ENCODE data around the gene PIGM. TPM values are rescaled to one million over a fixed set of nuclear protein-coding genes. Genes with fewer than 3 reads are reported as not detected.

The PIGM gene
- total RNA-seq, 1 experiment from 2014 or later = 4.4 TPM

- ATAC-seq (no peak), DNase-seq (ENCODE audit: low spot score) (no peak)
- no peak overlapping the region for H3K27ac Mint-ChIP-seq
- no peak overlapping the region for H3K4me3 Mint-ChIP-seq
- CTCF ChIA-PET = interaction anchor here (0.9 kb wide), 1 partner anchor 25 kb away, joined by 6 read pairs; no protein-coding TSS in a partner anchor
- TF ChIP-seq RORB (CRISPR knock-in tag; IDR thresholded peaks at IDR 0.05) = no peak
- no peak for TF ChIP-seq ESRRA (CRISPR knock-in tag; IDR thresholded peaks at IDR 0.05; ENCODE audit: borderline replicate concordance)
- no peak for TF ChIP-seq ZNF263 (CRISPR knock-in tag; IDR thresholded peaks at IDR 0.05; ENCODE audit: low read depth)
- H3K27me3 Mint-ChIP-seq (ENCODE audit: low read depth) = peaks cover 6% of the 10 kb centered on the region; the same call in 1 of the 2 replicates
- H3K36me3 Mint-ChIP-seq = no peaks in the 10 kb centered on the region
- no peaks in the 10 kb centered on the region for H3K9me3 Mint-ChIP-seq
- POLR2A ChIA-PET = no interaction called here
- H3K4me1 Mint-ChIP-seq = no peaks in the 10 kb centered on the region; the same call in 1 of the 2 replicates
Observed at GRCh38 chr1:159982280-159982679, 49.5 kb downstream of the PIGM start.

DNA sequence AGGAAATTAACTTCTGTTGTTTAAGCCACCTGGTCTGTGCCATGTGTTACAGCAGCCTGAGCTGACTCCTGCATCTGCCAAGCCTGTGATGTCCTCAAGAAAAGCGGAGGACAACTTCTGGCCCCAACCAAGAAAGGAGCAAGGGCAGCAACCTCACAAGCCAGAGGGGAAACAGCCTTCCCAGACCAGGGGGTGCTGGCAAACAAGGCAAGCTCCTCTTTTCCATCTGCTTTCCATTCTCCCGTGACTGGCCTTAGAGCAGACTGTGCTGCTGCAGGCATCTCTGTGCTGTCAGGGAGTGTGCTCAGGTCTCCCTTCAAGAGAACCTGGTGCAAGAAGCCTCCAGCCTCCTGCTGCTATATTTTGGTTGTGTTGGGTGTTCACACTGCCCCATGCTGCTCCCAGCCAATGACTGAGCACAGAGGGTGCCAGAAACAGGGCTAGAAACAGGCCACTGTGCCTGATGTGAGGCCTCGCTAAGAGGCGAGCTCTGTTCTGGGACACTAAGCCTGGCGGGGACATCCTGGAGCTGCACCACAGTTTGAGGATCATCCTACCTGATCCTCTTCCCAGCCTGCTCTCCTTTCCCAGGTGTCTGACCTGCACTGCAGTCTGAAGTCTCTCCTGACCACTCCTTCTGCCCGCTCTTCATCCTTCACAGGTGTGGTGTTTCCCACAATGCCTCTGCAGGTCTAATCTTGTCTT is 50.3 kb downstream of the PIGM start:
- ChIA-PET POLR2A (interaction anchor here (0.6 kb wide), 1 partner anchor 381 kb away, joined by 3 read pairs; no protein-coding TSS in a partner anchor), CTCF (interaction anchor here (0.9 kb wide), 1 partner anchor 26 kb away, joined by 6 read pairs; no protein-coding TSS in a partner anchor)
- Mint-ChIP-seq H3K27ac (no peak overlapping the region), H3K4me3 (no peak overlapping the region), H3K27me3 (ENCODE audit: low read depth) (peaks cover 8% of the 10 kb centered on the region; the same call in 1 of the 2 replicates), H3K4me1 (no peaks in the 10 kb centered on the region; the same call in 1 of the 2 replicates), H3K36me3 (no peaks in the 10 kb centered on the region), H3K9me3 (no peaks in the 10 kb centered on the region)
- ATAC-seq (no peak), DNase-seq (ENCODE audit: low spot score) (no peak)
- TF ChIP-seq ZMAT4 (CRISPR knock-in tag; IDR thresholded peaks at IDR 0.05) (no peak), MYBL2 (CRISPR knock-in tag; IDR thresholded peaks at IDR 0.05) (no peak), GABPB1 (CRISPR knock-in tag; IDR thresholded peaks at IDR 0.05) (no peak), ESRRA (CRISPR knock-in tag; IDR thresholded peaks at IDR 0.05; ENCODE audit: borderline replicate concordance) (no peak), HMGA2 (CRISPR knock-in tag; IDR thresholded peaks at IDR 0.05) (no peak), JAZF1 (CRISPR knock-in tag; IDR thresholded peaks at IDR 0.05) (no peak), NFATC4 (CRISPR knock-in tag; IDR thresholded peaks at IDR 0.05) (no peak), ZNF423 (CRISPR knock-in tag; IDR thresholded peaks at IDR 0.05) (no peak), SP1 (CRISPR knock-in tag; conservative IDR thresholded peaks at IDR 0.05) (no peak), ELF4 (CRISPR knock-in tag; IDR thresholded peaks at IDR 0.05; ENCODE audit: low read depth) (no peak)
- TF ChIP-seq, protein P1, sequence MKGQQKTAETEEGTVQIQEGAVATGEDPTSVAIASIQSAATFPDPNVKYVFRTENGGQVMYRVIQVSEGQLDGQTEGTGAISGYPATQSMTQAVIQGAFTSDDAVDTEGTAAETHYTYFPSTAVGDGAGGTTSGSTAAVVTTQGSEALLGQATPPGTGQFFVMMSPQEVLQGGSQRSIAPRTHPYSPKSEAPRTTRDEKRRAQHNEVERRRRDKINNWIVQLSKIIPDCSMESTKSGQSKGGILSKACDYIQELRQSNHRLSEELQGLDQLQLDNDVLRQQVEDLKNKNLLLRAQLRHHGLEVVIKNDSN (CRISPR knock-in tag; IDR thresholded peaks at IDR 0.05) = no peak

- ChIA-PET CTCF (no interaction called here), POLR2A (interaction anchor here (0.6 kb wide), 1 partner anchor 381 kb away, joined by 3 read pairs; no protein-coding TSS in a partner anchor)
- Mint-ChIP-seq H3K9me3 (no peaks in the 10 kb centered on the region), H3K4me3 (no peak overlapping the region), H3K36me3 (no peaks in the 10 kb centered on the region), H3K4me1 (no peaks in the 10 kb centered on the region; the same call in 1 of the 2 replicates), H3K27ac (no peak overlapping the region), H3K27me3 (ENCODE audit: low read depth) (peaks cover 9% of the 10 kb centered on the region; the same call in 1 of the 2 replicates)
- no peak for ATAC-seq
- DNase-seq (ENCODE audit: low spot score) = no peak
- TF ChIP-seq USF2 (CRISPR knock-in tag; IDR thresholded peaks at IDR 0.05) (no peak), KAT7 (CRISPR knock-in tag; IDR thresholded peaks at IDR 0.05; ENCODE audit: borderline replicate concordance) (no peak), OVOL2 (CRISPR knock-in tag; IDR thresholded peaks at IDR 0.05; ENCODE audit: borderline replicate concordance) (no peak), JUN (CRISPR knock-in tag; IDR thresholded peaks at IDR 0.05) (no peak)
Observed at GRCh38 chr1:159980786-159981185, 51.0 kb downstream of the PIGM start.

GRCh38 chr1:159980076-159980475 is 51.7 kb downstream of the PIGM start:
- TF ChIP-seq SMAD3 (CRISPR knock-in tag; IDR thresholded peaks at IDR 0.05; ENCODE audit: borderline replicate concordance) = no peak
- no peak for TF ChIP-seq ESRRA (CRISPR knock-in tag; IDR thresholded peaks at IDR 0.05; ENCODE audit: borderline replicate concordance)
- TF ChIP-seq ZNF263 (CRISPR knock-in tag; IDR thresholded peaks at IDR 0.05; ENCODE audit: low read depth) = no peak
- TF ChIP-seq TP53 (CRISPR knock-in tag; IDR thresholded peaks at IDR 0.05) = no peak
- TF ChIP-seq ZNF425 (CRISPR knock-in tag; conservative IDR thresholded peaks at IDR 0.05) = no peak
- TF ChIP-seq E2F4 (CRISPR knock-in tag; IDR thresholded peaks at IDR 0.05; ENCODE audit: borderline replicate concordance, low read depth) = no peak
- TF ChIP-seq ATF1 (CRISPR knock-in tag; IDR thresholded peaks at IDR 0.05) = no peak
- TF ChIP-seq ZNF232 (CRISPR knock-in tag; IDR thresholded peaks at IDR 0.05) = no peak
- TF ChIP-seq ZNF219 (CRISPR knock-in tag; IDR thresholded peaks at IDR 0.05; ENCODE audit: borderline replicate concordance) = no peak
- ATAC-seq (no peak), DNase-seq (ENCODE audit: low spot score) (no peak)
- ChIA-PET CTCF (no interaction called here), POLR2A (no interaction called here)
- Mint-ChIP-seq H3K9me3 (no peaks in the 10 kb centered on the region), H3K4me1 (no peaks in the 10 kb centered on the region; the same call in 1 of the 2 replicates), H3K36me3 (no peaks in the 10 kb centered on the region), H3K4me3 (no peak overlapping the region), H3K27ac (no peak overlapping the region), H3K27me3 (ENCODE audit: low read depth) (peaks cover 9% of the 10 kb centered on the region; the same call in 1 of the 2 replicates)
